HepG2 (cell line): ENCODE data around the gene PHF21B. TPM values are rescaled to one million over a fixed set of nuclear protein-coding genes. Genes with fewer than 3 reads are reported as not detected.

ENCODE experiments used
- ATAC-seq: fragments of 200-7000 bp; cut with Tn5 transposase; 3 replicates; pipeline ENCODE4 v1.9.1; 2020; ENCODE audit warnings: mild to moderate bottlenecking, moderate library complexity
- BruUV-seq: library from RNA; stranded (reverse); fragments of 400-500 nt; replicated peaks from 2 replicates; lab custom pipeline; 2021; lab: Mats Ljungman, UMichigan
- CTCF ChIA-PET: fragments of 300-600 bp; formaldehyde crosslinking; extraction: SDS; loops from one replicate; lab custom pipeline; 2021; ENCODE audit warnings: low total read pairs, inconsistent platforms, low intra/inter-chr PET ratio; lab: Yijun Ruan, JAX
- POLR2A ChIA-PET: fragments of 350-600 bp; sonication (Branson Sonifier 250); formaldehyde crosslinking; loops from one replicate; lab custom pipeline; 2020; ENCODE audit warnings: antibody characterized with exemption, inconsistent platforms; lab: Yijun Ruan, JAX
- DNase-seq: peaks from one replicate; pipeline ENCODE4 v3.0.0-alpha.2; 2015; ENCODE audit warnings: low spot score
- FAIRE-seq: peaks from 3 replicates; lab custom pipeline; 2011; peaks lifted over from hg19 to GRCh38; lab: Jason Lieb, UNC
- H2AFZ ChIP-seq: one replicate; pipeline ENCODE4 v1.6.1; 2011; ENCODE audit warnings: low read length, inconsistent platforms
- H3K27ac ChIP-seq: fragments of 300-600 bp; 3 replicates; pipeline ENCODE4 v1.8.0; 2011; ENCODE audit warnings: mixed run types, mild to moderate bottlenecking, mixed read lengths, low read length, inconsistent platforms; ENCODE audit not compliant: insufficient read depth; ENCODE audit errors: extremely low read length
- H3K27me3 ChIP-seq, 2 experiments: fragments of 200-600 bp in 1 of 2; 2 replicates in 1 of 2; 3 replicates in 1 of 2; pipeline versions ENCODE4 v1.6.0 to v1.8.0; 2011; ENCODE audit warnings: low read length in 2 of 2, mild to moderate bottlenecking in 2 of 2, moderate library complexity in 2 of 2, inconsistent platforms in 1 of 2; ENCODE audit not compliant: insufficient read depth in 2 of 2, control insufficient read depth in 1 of 2
- H3K36me3 ChIP-seq, 2 experiments: fragments of 200-600 bp in 1 of 2; replicated peaks in 1 of 2; 2 replicates in 1 of 2; 3 replicates in 1 of 2; pipeline versions ENCODE4 v1.5.1 to v1.8.0; 2011; ENCODE audit warnings: low read length in 2 of 2, inconsistent platforms in 1 of 2; ENCODE audit not compliant: insufficient read depth in 2 of 2, control insufficient read depth in 1 of 2
- H3K4me1 ChIP-seq: 2 replicates; pipeline ENCODE4 v1.5.1; 2012; ENCODE audit warnings: low read length, inconsistent platforms; ENCODE audit not compliant: insufficient read depth
- H3K4me2 ChIP-seq: 2 replicates; pipeline ENCODE4 v1.6.0; 2011; ENCODE audit warnings: low read depth, low read length, inconsistent platforms
- H3K4me3 ChIP-seq, 3 experiments: fragments of 200-600 bp in 1 of 3; sonication (generic), shearing (Covaris generic) in 1 of 3; replicated peaks in 1 of 3; 2 replicates each; pipeline ENCODE4 v1.5.1; 2011 to 2016; ENCODE audit warnings: low read length in 3 of 3, inconsistent platforms in 2 of 3, low read depth in 2 of 3, mild to moderate bottlenecking in 2 of 3, control low read depth in 1 of 3, mixed read lengths in 1 of 3; ENCODE audit not compliant: insufficient read depth in 1 of 3
- H3K79me2 ChIP-seq: one replicate; pipeline ENCODE4 v1.6.1; 2011; ENCODE audit warnings: low read length, inconsistent platforms; ENCODE audit not compliant: insufficient read depth
- H3K9ac ChIP-seq: 2 replicates; pipeline ENCODE4 v1.6.0; 2011; ENCODE audit warnings: mild to moderate bottlenecking, low read depth, low read length, inconsistent platforms; ENCODE audit not compliant: insufficient read depth
- H3K9me3 ChIP-seq: 2 replicates; pipeline ENCODE4 v1.5.1; 2012; ENCODE audit warnings: mild to moderate bottlenecking, low read length
- H4K20me1 ChIP-seq: 2 replicates; pipeline ENCODE4 v1.6.0; 2011; ENCODE audit warnings: inconsistent platforms, mild to moderate bottlenecking, low read length, moderate library complexity; ENCODE audit not compliant: insufficient read depth
- ARNT2 ChIP-seq: sonication (generic); formaldehyde crosslinking; IDR thresholded peaks from 2 replicates; pipeline ENCODE4 v1.8.0; 2022; ENCODE audit warnings: mild to moderate bottlenecking, low read depth, missing genetic modification reagents, moderate library complexity
- FOXK1 ChIP-seq: sonication (generic); formaldehyde crosslinking; IDR thresholded peaks from 2 replicates; pipeline ENCODE4 v1.4.0; 2020; ENCODE audit warnings: low read depth, missing genetic modification reagents, borderline replicate concordance
- UBTF ChIP-seq: sonication (generic); formaldehyde crosslinking; IDR thresholded peaks from 2 replicates; pipeline ENCODE4 v1.4.0; 2020; ENCODE audit warnings: mild to moderate bottlenecking, missing genetic modification reagents
- ZBTB26 ChIP-seq: IDR thresholded peaks from 2 replicates; pipeline ENCODE4 v1.6.1; 2016; ENCODE audit warnings: missing compliant biosample characterization, missing genetic modification reagents, borderline replicate concordance
- ZNF253 ChIP-seq: sonication (generic); formaldehyde crosslinking; IDR thresholded peaks from 2 replicates; pipeline ENCODE4 v1.8.0; 2022; ENCODE audit warnings: mild to moderate bottlenecking, missing genetic modification reagents, borderline replicate concordance
- ZNF577 ChIP-seq: sonication (generic); formaldehyde crosslinking; IDR thresholded peaks from 2 replicates; pipeline ENCODE4 v1.4.0; 2020; ENCODE audit warnings: mild to moderate bottlenecking, low read depth, missing genetic modification reagents, borderline replicate concordance
- ZNF607 ChIP-seq: sonication (generic); formaldehyde crosslinking; IDR thresholded peaks from 2 replicates; pipeline ENCODE4 v1.5.1; 2020; ENCODE audit warnings: missing genetic modification reagents, mild to moderate bottlenecking, borderline replicate concordance
- ZNF660 ChIP-seq: sonication (generic); formaldehyde crosslinking; IDR thresholded peaks from 2 replicates; pipeline ENCODE4 v1.5.1; 2020; ENCODE audit warnings: mild to moderate bottlenecking, low read depth, missing genetic modification reagents, borderline replicate concordance
- ZSCAN25 ChIP-seq: sonication (generic); formaldehyde crosslinking; IDR thresholded peaks from 2 replicates; pipeline ENCODE4 v1.8.0; 2022; ENCODE audit warnings: mild to moderate bottlenecking, missing genetic modification reagents
- WGBS: methylation state at CpG from one replicate; pipeline ENCODE4 v1.1.6; 2017; ENCODE audit warnings: low lambda C conversion rate; 5-methylcytosine and 5-hydroxymethylcytosine counted together
- in situ Hi-C: cut with HindIII; loops from 2 replicates; pipeline ENCODE4 v1.10.0; 2017; ENCODE audit warnings: low pct_unique_long_range_greater_than_20kb; ENCODE audit not compliant: extremely low pct_ligation_motif_present
- intact Hi-C: fragments of 100-400 bp; cut with micrococcal nuclease; formaldehyde crosslinking; loops from one replicate; pipeline ENCODE4 v1.10.0; 2022; ENCODE audit not compliant: unreplicated experiment
- polyA plus RNA-seq, 8 experiments: library from polyadenylated mRNA; depleted of rRNA in 3 of 8; stranded (reverse) in 7 of 8; unstranded in 1 of 8; fragments of >200 nt; fragmentation: Illumina TruSeq in 4 of 8; extraction: Trizol in 4 of 8; gene quantifications; 2 replicates each; pipeline versions ENCODE4 v1.2.1 to v1.2.3, GENCODE V29; 2011 to 2016; ENCODE audit warnings: low read depth in 4 of 8, missing spikeins in 1 of 8, mixed read lengths in 1 of 8; ENCODE audit not compliant: insufficient read depth in 1 of 8
- total RNA-seq, 5 experiments: library from RNA; depleted of rRNA; stranded (reverse); fragments of >200 nt; fragmentation: Illumina TruSeq; extraction: Trizol; gene quantifications; 2 replicates each; pipeline ENCODE4 v1.2.3, GENCODE V29; 2016; ENCODE audit warnings: low read depth in 1 of 5
- TF ChIP-seq, protein P1 (sequence below): IDR thresholded peaks from 2 replicates; pipeline ENCODE4 v1.4.0; 2020; ENCODE audit warnings: mild to moderate bottlenecking, missing genetic modification reagents

The PHF21B gene
- total and polyA plus RNA-seq, 2 of the 13 experiments (the other 11 are each of a cell fraction or from before 2014, with no cell fraction given) = not detected

DNA sequence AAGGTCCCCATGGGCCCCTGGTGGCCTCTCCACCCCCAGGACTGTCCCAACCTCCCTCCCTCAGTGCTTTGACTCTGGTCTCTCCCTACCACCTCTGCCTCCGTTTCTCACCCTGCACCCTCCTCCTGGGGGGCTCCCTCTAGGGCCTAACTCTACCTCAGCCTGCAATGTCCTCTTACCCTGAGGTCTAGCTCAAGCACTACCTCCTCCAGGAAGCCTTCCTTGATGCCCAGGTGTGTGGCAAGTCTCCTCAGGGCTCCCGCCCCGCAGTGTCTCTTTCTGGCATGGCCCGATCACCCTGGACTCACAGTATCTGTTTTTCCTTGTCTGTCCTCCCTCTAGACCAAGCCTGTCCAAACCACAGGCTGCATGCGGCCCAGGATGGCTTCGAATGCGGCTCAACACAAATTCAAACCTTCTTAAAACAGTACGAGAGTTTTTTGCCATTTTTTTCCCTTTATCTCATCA is 90.8 kb downstream of the PHF21B start:
- Histone ChIP-seq H3K4me3 (no peak overlapping the region), H3K4me1 (no peaks in the 10 kb centered on the region), H3K36me3 (no peaks in the 10 kb centered on the region), H4K20me1 (no peaks in the 10 kb centered on the region), H2AFZ (no peak overlapping the region), H3K4me2 (no peak overlapping the region), H3K79me2 (no peaks in the 10 kb centered on the region), H3K9ac (no peak overlapping the region), H3K27me3 (peaks cover 10 to 54% of the 10 kb centered on the region in 2 experiments), H3K27ac (no peak overlapping the region), H3K9me3 (no peaks in the 10 kb centered on the region)
- intact Hi-C loops = no loop called here
- ATAC-seq (no peak), DNase-seq (no peak), FAIRE-seq (no peak)
- TF ChIP-seq ZNF577 (CRISPR knock-in tag) (no peak), ARNT2 (CRISPR knock-in tag) (no peak), UBTF (no peak), ZSCAN25 (CRISPR knock-in tag) (no peak), ZNF607 (CRISPR knock-in tag) (no peak), ZNF253 (CRISPR knock-in tag) (no peak), ZBTB26 (CRISPR knock-in tag) (no peak), ZNF660 (CRISPR knock-in tag) (no peak), FOXK1 (no peak)
- TF ChIP-seq, protein P1, sequence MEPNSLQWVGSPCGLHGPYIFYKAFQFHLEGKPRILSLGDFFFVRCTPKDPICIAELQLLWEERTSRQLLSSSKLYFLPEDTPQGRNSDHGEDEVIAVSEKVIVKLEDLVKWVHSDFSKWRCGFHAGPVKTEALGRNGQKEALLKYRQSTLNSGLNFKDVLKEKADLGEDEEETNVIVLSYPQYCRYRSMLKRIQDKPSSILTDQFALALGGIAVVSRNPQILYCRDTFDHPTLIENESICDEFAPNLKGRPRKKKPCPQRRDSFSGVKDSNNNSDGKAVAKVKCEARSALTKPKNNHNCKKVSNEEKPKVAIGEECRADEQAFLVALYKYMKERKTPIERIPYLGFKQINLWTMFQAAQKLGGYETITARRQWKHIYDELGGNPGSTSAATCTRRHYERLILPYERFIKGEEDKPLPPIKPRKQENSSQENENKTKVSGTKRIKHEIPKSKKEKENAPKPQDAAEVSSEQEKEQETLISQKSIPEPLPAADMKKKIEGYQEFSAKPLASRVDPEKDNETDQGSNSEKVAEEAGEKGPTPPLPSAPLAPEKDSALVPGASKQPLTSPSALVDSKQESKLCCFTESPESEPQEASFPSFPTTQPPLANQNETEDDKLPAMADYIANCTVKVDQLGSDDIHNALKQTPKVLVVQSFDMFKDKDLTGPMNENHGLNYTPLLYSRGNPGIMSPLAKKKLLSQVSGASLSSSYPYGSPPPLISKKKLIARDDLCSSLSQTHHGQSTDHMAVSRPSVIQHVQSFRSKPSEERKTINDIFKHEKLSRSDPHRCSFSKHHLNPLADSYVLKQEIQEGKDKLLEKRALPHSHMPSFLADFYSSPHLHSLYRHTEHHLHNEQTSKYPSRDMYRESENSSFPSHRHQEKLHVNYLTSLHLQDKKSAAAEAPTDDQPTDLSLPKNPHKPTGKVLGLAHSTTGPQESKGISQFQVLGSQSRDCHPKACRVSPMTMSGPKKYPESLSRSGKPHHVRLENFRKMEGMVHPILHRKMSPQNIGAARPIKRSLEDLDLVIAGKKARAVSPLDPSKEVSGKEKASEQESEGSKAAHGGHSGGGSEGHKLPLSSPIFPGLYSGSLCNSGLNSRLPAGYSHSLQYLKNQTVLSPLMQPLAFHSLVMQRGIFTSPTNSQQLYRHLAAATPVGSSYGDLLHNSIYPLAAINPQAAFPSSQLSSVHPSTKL (CRISPR knock-in tag) = no peak
- ChIA-PET CTCF (no interaction called here), POLR2A (no interaction called here)
- no TSS peak for BruUV-seq
- WGBS = 11% methylated on average over 7 of the region's 8 CpGs
- in situ Hi-C loops = no loop called here
